GM12874 (cell line): ENCODE results near the gene CLCN6.

Experiments used
- TF ChIP-seq, protein P1 (sequence below): IDR thresholded peaks from 2 replicates; pipeline ENCODE4 v1.5.1; 2011; ENCODE audit warnings: low read depth, mild to moderate bottlenecking, control low read depth, low read length, moderate library complexity; ENCODE audit not compliant: insufficient read depth

Gene CLCN6

DNA sequence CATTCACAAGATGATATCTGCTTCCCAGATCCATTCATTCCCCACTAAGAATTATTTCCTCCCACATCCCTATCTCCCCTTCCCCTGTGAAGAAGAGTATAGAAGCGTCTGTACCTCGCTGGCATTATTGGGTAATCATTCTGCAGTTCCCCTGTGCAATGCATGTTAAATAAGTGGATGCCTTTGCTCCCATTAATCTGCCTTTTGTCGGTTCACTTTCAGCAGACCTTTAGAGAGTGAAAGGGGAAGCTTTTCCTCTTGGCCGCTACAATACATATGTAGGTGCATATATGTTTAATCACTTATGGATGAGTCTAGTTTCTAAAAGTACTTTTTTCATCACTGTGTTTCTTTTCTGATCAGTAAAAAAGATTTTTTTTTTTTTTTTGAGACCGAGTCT, 7.0 kb downstream of the CLCN6 start:
- TF ChIP-seq, protein P1, sequence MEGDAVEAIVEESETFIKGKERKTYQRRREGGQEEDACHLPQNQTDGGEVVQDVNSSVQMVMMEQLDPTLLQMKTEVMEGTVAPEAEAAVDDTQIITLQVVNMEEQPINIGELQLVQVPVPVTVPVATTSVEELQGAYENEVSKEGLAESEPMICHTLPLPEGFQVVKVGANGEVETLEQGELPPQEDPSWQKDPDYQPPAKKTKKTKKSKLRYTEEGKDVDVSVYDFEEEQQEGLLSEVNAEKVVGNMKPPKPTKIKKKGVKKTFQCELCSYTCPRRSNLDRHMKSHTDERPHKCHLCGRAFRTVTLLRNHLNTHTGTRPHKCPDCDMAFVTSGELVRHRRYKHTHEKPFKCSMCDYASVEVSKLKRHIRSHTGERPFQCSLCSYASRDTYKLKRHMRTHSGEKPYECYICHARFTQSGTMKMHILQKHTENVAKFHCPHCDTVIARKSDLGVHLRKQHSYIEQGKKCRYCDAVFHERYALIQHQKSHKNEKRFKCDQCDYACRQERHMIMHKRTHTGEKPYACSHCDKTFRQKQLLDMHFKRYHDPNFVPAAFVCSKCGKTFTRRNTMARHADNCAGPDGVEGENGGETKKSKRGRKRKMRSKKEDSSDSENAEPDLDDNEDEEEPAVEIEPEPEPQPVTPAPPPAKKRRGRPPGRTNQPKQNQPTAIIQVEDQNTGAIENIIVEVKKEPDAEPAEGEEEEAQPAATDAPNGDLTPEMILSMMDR: no peak

DNA sequence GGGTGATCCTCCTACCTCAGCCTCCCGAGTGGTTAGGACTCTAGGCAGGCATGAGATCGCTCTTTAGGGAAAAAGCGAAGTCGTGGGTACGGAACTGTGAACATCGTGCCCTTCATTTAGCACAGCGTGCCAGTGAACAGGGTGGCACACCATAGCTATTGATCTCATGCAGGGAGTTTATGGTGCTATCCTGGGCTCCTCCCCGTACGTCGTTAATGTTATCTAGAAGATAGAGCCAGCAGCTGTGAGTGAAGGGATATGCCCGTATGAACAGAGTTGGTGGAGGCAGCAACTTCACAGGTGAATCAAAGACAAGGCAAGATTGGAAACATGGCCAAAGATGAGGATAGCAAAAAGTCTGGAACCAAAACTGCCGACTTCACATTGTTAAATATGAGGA, 11.2 kb downstream of the CLCN6 start:
- TF ChIP-seq, protein P1: no peak

DNA sequence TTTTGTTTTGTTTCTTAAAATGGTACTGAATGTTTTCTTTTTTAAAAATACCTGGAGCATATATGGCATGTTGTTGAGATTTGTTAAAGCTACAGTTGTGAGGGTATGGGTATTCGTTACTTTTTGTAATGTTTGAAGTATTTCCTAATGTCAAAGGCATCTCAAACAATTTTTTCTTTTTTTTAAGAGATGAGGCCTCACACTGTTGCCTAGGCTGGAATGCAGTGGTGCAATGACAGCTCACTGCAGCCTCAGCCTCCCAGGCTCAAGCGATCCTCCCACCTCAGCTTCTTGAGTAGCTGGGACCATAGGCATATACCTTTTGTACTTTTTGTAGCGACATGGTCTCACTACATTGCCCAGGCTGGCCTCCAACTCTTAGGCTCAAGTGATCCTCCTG, 16.1 kb downstream of the CLCN6 start:
- TF ChIP-seq, protein P1: no peak

DNA sequence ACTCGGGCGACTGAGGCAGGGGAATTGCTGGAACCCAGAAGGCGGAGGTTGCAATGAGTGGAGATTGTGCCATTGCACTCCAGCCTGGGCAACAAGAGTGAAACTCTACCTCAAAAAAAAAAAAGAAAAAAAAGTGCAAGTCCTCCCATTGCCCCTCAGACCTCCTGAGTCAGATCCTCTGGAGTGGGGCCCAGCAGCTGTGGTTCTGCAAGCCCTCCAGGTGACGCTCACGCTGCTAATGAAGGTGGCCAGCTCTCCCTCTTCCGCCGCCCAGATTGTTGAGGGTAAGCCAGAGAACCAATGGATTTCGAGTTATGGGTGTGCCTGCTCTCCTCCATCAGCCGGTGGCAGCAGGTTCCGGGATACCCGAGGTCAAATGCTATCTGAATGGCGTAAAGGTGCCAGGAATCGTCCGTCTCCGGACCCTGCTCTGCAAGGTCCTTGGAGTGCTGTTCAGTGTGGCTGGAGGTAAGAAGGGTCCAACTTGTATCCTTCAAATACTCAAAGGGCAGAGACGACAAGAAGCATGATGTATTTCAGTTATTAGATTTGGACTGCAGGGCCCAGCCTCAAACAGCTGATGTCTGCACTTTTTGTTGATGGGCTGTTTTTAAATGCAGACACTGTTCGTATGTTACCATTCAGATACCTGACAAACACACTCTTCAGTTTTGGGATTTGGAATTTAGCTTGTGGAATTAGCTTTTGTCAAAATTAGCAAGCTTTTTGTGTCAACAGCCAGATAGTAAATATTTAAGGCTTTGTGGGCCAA, 17.6 kb downstream of the CLCN6 start:
- TF ChIP-seq, protein P1: no peak

DNA sequence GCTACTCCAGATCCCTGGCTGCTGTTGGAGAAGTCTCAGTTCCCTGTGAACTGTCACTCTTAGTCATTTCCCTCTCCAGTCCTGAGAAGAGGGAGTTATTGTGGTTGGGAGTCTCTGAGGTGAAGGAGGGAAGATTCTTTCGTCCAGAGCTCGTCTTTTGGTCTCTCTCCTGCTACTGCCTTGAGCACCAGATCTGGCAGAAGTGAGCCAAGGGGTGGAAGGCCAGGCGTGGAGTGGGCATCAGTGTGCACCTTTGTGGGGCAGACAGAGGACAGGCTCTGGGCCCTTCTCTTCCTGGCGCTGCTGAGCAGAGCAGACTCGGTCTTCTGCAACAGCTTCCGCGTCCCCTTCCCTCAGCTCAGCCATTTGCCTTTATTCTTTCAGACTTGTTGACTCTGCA, 19.1 kb downstream of the CLCN6 start:
- TF ChIP-seq, protein P1: no peak

DNA sequence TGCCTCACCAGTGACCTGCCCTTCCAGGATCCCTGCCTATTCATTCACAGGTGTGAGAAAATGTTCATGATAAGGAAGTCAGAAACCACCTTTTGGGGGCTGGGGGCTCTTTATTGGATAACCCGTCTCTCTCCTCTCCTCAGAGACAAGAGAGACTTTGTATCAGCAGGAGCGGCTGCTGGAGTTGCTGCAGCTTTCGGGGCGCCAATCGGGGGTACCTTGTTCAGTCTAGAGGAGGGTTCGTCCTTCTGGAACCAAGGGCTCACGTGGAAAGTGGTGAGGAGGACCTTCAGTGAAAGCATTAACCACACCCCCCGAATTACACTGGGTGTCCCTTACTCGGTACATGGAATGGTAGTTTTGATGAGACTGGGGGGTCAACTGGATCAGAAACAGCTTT, 21.0 kb downstream of the CLCN6 start:
- TF ChIP-seq, protein P1: no peak

DNA sequence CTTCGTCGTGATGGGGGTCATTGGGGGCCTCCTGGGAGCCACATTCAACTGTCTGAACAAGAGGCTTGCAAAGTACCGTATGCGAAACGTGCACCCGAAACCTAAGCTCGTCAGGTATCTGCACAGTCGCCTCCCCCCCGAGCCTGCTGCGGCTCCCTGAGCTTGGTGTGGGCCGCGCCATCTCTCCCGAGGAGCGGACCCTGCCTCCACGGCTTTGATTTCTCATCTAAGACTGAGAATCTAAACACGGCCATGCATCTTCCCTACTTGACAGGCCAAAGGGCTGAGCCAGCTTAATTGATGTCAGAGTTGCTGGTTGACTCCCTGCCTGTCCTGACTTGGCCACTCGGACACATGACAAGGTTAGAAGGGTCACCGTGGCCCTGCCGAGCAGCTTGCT, 22.5 kb downstream of the CLCN6 start:
- TF ChIP-seq, protein P1: no peak
